Osteocyte (in vitro differentiated cells): ENCODE measurements around the gene CACYBP. TPM values are rescaled to one million over a fixed set of nuclear protein-coding genes. Genes with fewer than 3 reads are reported as not detected.
A peak's percentile ranks its signal among the peaks of the same experiment; 100 is the strongest.

Experiments used
- DNase-seq: peaks from one replicate; pipeline ENCODE4 v3.0.0; 2021; ENCODE audit warnings: mixed read lengths; ENCODE audit not compliant: unreplicated experiment; ENCODE audit errors: extremely low spot score
- H3K27ac Mint-ChIP-seq: one replicate; pipeline ENCODE4 v1.8.0; 2021; ENCODE audit warnings: mild to moderate bottlenecking, mixed read lengths; ENCODE audit not compliant: unreplicated experiment
- H3K27me3 Mint-ChIP-seq: one replicate; pipeline ENCODE4 v1.8.0; 2021; ENCODE audit warnings: mixed read lengths; ENCODE audit not compliant: unreplicated experiment
- H3K36me3 Mint-ChIP-seq: one replicate; pipeline ENCODE4 v1.8.0; 2021; ENCODE audit warnings: mixed read lengths; ENCODE audit not compliant: unreplicated experiment
- H3K4me1 Mint-ChIP-seq: one replicate; pipeline ENCODE4 v1.8.0; 2021; ENCODE audit warnings: mixed read lengths; ENCODE audit not compliant: unreplicated experiment
- H3K4me3 Mint-ChIP-seq: one replicate; pipeline ENCODE4 v1.8.0; 2021; ENCODE audit warnings: mild to moderate bottlenecking, moderate library complexity, mixed read lengths; ENCODE audit not compliant: unreplicated experiment
- H3K9me3 Mint-ChIP-seq: one replicate; pipeline ENCODE4 v1.8.0; 2021; ENCODE audit warnings: mixed read lengths; ENCODE audit not compliant: unreplicated experiment
- total RNA-seq: library from RNA; stranded (reverse); gene quantifications from 2 replicates; pipeline ENCODE4 v1.2.1, GENCODE V29; 2021
- TF ChIP-seq, protein P1 (sequence below): fragments of 200-600 bp; sonication (generic); IDR thresholded peaks from 2 replicates; pipeline ENCODE4 v1.5.0; 2021; ENCODE audit warnings: antibody characterized with exemption, mild to moderate bottlenecking, moderate library complexity

CACYBP gene
- total RNA-seq, 1 donor from 2014 or later: 58.3 TPM

DNA sequence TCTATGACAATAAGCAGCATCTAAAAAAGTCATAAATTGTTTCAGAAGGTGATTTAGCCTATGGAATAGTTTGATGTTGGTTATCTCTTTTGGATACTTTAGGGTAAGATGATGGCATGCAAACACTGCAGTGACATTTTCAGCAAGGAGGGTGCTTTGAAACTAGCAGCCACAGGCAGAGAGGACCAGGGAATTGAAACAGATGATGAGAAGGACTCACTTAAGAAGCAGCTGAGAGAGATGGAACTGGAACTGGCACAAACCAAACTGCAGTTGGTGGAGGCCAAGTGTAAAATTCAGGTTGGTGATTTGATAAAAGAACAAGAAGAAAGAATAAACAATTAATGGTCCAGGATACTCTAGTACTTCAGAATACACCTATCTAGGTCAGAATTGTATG, 11.2 kb upstream of the CACYBP start:
- peaks cover 1% of the 10 kb centered on the region for H3K4me1 Mint-ChIP-seq
- H3K9me3 Mint-ChIP-seq: no peaks in the 10 kb centered on the region
- no peak overlapping the region for H3K4me3 Mint-ChIP-seq
- H3K27me3 Mint-ChIP-seq: no peaks in the 10 kb centered on the region
- no peak for DNase-seq
- no peaks in the 10 kb centered on the region for H3K36me3 Mint-ChIP-seq
- H3K27ac Mint-ChIP-seq: no peak overlapping the region
- TF ChIP-seq, protein P1, sequence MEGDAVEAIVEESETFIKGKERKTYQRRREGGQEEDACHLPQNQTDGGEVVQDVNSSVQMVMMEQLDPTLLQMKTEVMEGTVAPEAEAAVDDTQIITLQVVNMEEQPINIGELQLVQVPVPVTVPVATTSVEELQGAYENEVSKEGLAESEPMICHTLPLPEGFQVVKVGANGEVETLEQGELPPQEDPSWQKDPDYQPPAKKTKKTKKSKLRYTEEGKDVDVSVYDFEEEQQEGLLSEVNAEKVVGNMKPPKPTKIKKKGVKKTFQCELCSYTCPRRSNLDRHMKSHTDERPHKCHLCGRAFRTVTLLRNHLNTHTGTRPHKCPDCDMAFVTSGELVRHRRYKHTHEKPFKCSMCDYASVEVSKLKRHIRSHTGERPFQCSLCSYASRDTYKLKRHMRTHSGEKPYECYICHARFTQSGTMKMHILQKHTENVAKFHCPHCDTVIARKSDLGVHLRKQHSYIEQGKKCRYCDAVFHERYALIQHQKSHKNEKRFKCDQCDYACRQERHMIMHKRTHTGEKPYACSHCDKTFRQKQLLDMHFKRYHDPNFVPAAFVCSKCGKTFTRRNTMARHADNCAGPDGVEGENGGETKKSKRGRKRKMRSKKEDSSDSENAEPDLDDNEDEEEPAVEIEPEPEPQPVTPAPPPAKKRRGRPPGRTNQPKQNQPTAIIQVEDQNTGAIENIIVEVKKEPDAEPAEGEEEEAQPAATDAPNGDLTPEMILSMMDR: no peak

DNA sequence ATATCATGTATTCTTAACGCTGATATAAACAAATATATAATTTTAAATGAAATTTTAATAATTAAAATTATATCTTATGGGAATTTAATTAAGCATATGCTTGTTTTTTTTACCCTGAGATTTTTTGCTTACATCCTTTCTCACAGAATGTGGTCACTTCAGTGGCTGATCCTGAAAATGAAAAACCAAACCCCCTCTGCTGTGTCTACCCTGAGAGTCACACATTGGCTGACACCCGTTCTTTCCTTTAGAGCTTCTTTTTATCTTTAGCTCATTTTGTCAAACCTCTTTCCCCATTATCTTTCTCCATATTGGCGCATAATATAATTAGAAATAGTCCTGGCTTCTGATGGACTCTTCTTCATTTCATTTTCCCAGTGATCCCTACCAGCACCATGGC, 10.8 kb upstream of the CACYBP start:
- TF ChIP-seq, protein P1: no peak
- H3K27ac Mint-ChIP-seq: no peak overlapping the region
- H3K4me1 Mint-ChIP-seq: peaks cover 1% of the 10 kb centered on the region
- H3K27me3 Mint-ChIP-seq: no peaks in the 10 kb centered on the region
- H3K4me3 Mint-ChIP-seq: no peak overlapping the region
- H3K36me3 Mint-ChIP-seq: no peaks in the 10 kb centered on the region
- H3K9me3 Mint-ChIP-seq: no peaks in the 10 kb centered on the region
- no peak for DNase-seq

DNA sequence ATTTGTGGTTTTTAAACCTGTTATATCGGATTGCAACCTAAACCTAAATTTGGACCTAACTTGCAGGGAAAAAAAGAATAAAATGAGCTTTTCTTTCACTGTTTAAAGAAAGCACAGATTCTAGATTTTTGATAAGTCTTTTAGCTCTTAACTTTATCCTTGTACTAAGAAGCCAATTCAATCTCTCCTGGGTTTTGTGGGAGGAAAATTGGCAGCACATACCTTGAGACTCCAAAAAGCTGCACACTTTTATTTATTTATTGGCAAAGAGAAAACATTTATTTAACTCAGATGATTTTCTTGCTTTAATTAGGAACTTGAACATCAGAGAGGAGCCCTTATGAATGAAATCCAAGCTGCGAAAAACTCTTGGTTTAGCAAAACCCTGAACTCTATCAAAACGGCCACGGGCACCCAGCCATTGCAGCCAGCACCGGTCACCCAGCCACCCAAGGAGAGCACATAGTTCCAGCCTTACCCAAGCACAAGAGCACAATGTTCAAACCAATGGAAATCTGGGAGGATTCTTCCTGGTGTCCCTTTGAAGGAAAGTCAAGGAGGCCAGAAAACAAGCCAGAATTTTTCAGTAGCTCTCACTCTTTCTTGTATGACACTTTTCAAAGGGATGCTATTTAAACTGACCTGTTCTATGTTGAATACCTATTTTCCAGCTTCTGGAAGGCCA, 10.1 kb upstream of the CACYBP start:
- Mint-ChIP-seq H3K4me3 (no peak overlapping the region), H3K9me3 (no peaks in the 10 kb centered on the region), H3K27me3 (no peaks in the 10 kb centered on the region), H3K36me3 (no peaks in the 10 kb centered on the region), H3K4me1 (peaks cover 1% of the 10 kb centered on the region), H3K27ac (peak overlapping the region; percentile 47)
- TF ChIP-seq, protein P1: no peak
- no peak for DNase-seq

GRCh38 chr1:174990382-174990999, 9.3 kb upstream of the CACYBP start:
- H3K9me3 Mint-ChIP-seq: no peaks in the 10 kb centered on the region
- no peak for DNase-seq
- TF ChIP-seq, protein P1: no peak
- no peaks in the 10 kb centered on the region for H3K36me3 Mint-ChIP-seq
- peak overlapping the region; percentile 71 for H3K27ac Mint-ChIP-seq
- peak overlapping the region; percentile 57 for H3K4me3 Mint-ChIP-seq
- no peaks in the 10 kb centered on the region for H3K27me3 Mint-ChIP-seq
- H3K4me1 Mint-ChIP-seq: peaks cover 5% of the 10 kb centered on the region

DNA sequence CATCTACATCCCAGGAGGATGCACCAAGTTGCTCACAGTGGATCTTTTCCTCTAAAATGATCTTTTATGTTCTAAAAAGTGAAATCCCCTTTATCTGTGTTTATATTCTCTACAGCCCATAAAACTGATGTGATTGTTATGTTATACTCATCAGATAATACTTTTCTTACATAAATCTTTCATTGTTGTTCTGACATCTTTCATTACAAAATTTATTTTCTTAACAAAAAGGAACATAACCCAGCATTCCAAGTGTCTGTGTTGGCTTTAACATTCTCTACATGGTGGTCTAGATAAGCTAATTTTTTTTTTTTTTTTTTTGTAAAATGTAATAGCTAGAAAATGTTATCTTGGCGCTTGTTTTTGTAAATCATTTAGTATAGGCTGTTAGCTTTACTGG, 8.3 kb upstream of the CACYBP start:
- TF ChIP-seq, protein P1: no peak
- Mint-ChIP-seq H3K9me3 (no peaks in the 10 kb centered on the region), H3K27me3 (no peaks in the 10 kb centered on the region), H3K27ac (no peak overlapping the region), H3K4me3 (no peak overlapping the region), H3K4me1 (peaks cover 11% of the 10 kb centered on the region), H3K36me3 (no peaks in the 10 kb centered on the region)
- DNase-seq: no peak
